GM12892 (cell line): Measurements from ENCODE around the gene SLC22A12.

Experiments used
- POLR2A ChIP-seq: IDR thresholded peaks from 2 replicates; pipeline ENCODE4 v1.6.1; 2011; ENCODE audit warnings: low read depth, low read length, control low read depth
- POLR2AphosphoS5 ChIP-seq: IDR thresholded peaks from 2 replicates; pipeline ENCODE4 v1.6.1; 2011; ENCODE audit warnings: low read depth, low read length, control low read depth
- TAF1 ChIP-seq: IDR thresholded peaks from 2 replicates; pipeline ENCODE4 v1.6.1; 2011; ENCODE audit warnings: low read depth, mild to moderate bottlenecking, control low read depth, low read length, borderline replicate concordance

DNA sequence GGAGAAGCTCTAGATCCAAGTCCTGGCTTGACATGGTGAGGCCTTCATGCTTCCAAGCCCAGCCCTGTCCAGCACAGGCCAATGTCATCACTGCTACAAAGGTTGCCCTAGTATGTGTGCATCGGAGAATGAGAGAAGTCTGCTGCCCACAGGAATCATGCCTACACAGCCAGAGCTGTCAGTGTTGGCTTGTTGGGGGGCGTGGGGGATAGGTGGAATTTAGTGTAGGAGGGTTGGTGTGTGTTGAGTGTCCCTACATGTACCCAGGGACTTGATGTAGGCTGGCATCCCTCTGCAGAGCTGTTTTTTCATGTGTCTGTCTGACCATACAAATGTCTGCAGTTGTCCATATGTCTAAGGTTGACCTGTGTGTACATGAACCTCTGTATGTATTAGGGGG, 37.6 kb downstream of the SLC22A12 start:
- TF ChIP-seq POLR2A = no peak
- TF ChIP-seq POLR2AphosphoS5 = no peak
- TF ChIP-seq TAF1 = no peak
